Suppressor macrophage treated with lipopolysaccharide for 4 hours (primary cell): ENCODE measurements around the gene MAD2L2.

Experiments used
- DNase-seq: peaks from one replicate; pipeline ENCODE4 v3.0.0-alpha.2; 2020

MAD2L2 gene

GRCh38 chr1:11704691-11705475, 23.9 kb upstream of the MAD2L2 start:
- no peak for DNase-seq

- DNase-seq: no peak
Observed at GRCh38 chr1:11704194-11704529, 23.2 kb upstream of the MAD2L2 start.

- no peak for DNase-seq
Observed at GRCh38 chr1:11703357-11704193, 22.6 kb upstream of the MAD2L2 start.

GRCh38 chr1:11701981-11702803, 21.2 kb upstream of the MAD2L2 start:
- DNase-seq: no peak

- no peak for DNase-seq
Observed at GRCh38 chr1:11701551-11701961, 20.6 kb upstream of the MAD2L2 start.

GRCh38 chr1:11700601-11701467, 19.9 kb upstream of the MAD2L2 start:
- no peak for DNase-seq

- no peak for DNase-seq
Observed at GRCh38 chr1:11697893-11698210, 16.9 kb upstream of the MAD2L2 start.

- no peak for DNase-seq
Observed at GRCh38 chr1:11697188-11697892, 16.4 kb upstream of the MAD2L2 start.

- no peak for DNase-seq
Observed at GRCh38 chr1:11695861-11696260, 14.9 kb upstream of the MAD2L2 start.

GRCh38 chr1:11693917-11694316, 13.0 kb upstream of the MAD2L2 start:
- DNase-seq: no peak

GRCh38 chr1:11693024-11693590, 12.2 kb upstream of the MAD2L2 start:
- DNase-seq: peak; percentile 85

- no peak for DNase-seq
Observed at GRCh38 chr1:11691928-11692711, 11.2 kb upstream of the MAD2L2 start.

- no peak for DNase-seq
Observed at GRCh38 chr1:11691302-11691914, 10.5 kb upstream of the MAD2L2 start, which contains the start of gene DRAXIN. TSS of gene DRAXIN (plus strand) at chr1:11691710. CDS start at chr1:11706259, 14,549 bp downstream.

- DNase-seq: peak; percentile 43
Observed at GRCh38 chr1:11690397-11691301, 9.7 kb upstream of the MAD2L2 start.

GRCh38 chr1:11688506-11688905, 7.6 kb upstream of the MAD2L2 start:
- DNase-seq: no peak

- DNase-seq: no peak
Observed at GRCh38 chr1:11685210-11685752, 4.3 kb upstream of the MAD2L2 start.

GRCh38 chr1:11684070-11684469, 3.1 kb upstream of the MAD2L2 start:
- DNase-seq: no peak

- DNase-seq: no peak
Observed at GRCh38 chr1:11682799-11683198, 1.9 kb upstream of the MAD2L2 start.
